Measurements from ENCODE around the gene DPP10.

DPP10 gene

GRCh38 chr2:115234186-115234585 is 791.7 kb downstream of the DPP10 start:
- TF ChIP-seq CTCF (conservative IDR thresholded peaks at IDR 0.05) = no peak
- H3K27ac ChIP-seq = no peak overlapping the region

GRCh38 chr2:115234737-115235136 is 792.3 kb downstream of the DPP10 start:
- TF ChIP-seq CTCF (conservative IDR thresholded peaks at IDR 0.05) = no peak

GRCh38 chr2:115248066-115248465 is 805.6 kb downstream of the DPP10 start:
- no peak overlapping the region for H3K27ac ChIP-seq
- no peak for TF ChIP-seq CTCF (conservative IDR thresholded peaks at IDR 0.05)

More at GRCh38 chr2:115234737-115235136, 792.3 kb downstream of the DPP10 start:
- no peak overlapping the region for H3K27ac ChIP-seq

GRCh38 chr2:115277366-115277765 is 834.9 kb downstream of the DPP10 start:
- no peak for TF ChIP-seq CTCF (conservative IDR thresholded peaks at IDR 0.05)
- no peak overlapping the region for H3K27ac ChIP-seq

GRCh38 chr2:115285416-115285815 is 843.0 kb downstream of the DPP10 start:
- TF ChIP-seq CTCF (conservative IDR thresholded peaks at IDR 0.05) = no peak

GRCh38 chr2:115290478-115290877 is 848.0 kb downstream of the DPP10 start:
- H3K27ac ChIP-seq = no peak overlapping the region
- TF ChIP-seq CTCF (conservative IDR thresholded peaks at IDR 0.05) = no peak

More at GRCh38 chr2:115285416-115285815, 843.0 kb downstream of the DPP10 start:
- H3K27ac ChIP-seq = no peak overlapping the region

GRCh38 chr2:115292742-115293141 is 850.3 kb downstream of the DPP10 start:
- no peak for TF ChIP-seq CTCF (conservative IDR thresholded peaks at IDR 0.05)
- no peak overlapping the region for H3K27ac ChIP-seq

- no peak for TF ChIP-seq CTCF (conservative IDR thresholded peaks at IDR 0.05)
Measured at GRCh38 chr2:115294999-115295398, 852.6 kb downstream of the DPP10 start.

More at GRCh38 chr2:115294999-115295398, 852.6 kb downstream of the DPP10 start:
- H3K27ac ChIP-seq = no peak overlapping the region
